Measurements from ENCODE around the gene PTPN9. TPM values are rescaled to one million over a fixed set of nuclear protein-coding genes. Genes with fewer than 3 reads are reported as not detected.
"Not testable (repeated sequence)": the region's sequence is repeated elsewhere in the genome, so short reads cannot be mapped to it uniquely, and the experiment has no call there.

PTPN9 gene
- total RNA-seq, 2 donors from 2014 or later = 19.6 to 20.9 TPM

DNA sequence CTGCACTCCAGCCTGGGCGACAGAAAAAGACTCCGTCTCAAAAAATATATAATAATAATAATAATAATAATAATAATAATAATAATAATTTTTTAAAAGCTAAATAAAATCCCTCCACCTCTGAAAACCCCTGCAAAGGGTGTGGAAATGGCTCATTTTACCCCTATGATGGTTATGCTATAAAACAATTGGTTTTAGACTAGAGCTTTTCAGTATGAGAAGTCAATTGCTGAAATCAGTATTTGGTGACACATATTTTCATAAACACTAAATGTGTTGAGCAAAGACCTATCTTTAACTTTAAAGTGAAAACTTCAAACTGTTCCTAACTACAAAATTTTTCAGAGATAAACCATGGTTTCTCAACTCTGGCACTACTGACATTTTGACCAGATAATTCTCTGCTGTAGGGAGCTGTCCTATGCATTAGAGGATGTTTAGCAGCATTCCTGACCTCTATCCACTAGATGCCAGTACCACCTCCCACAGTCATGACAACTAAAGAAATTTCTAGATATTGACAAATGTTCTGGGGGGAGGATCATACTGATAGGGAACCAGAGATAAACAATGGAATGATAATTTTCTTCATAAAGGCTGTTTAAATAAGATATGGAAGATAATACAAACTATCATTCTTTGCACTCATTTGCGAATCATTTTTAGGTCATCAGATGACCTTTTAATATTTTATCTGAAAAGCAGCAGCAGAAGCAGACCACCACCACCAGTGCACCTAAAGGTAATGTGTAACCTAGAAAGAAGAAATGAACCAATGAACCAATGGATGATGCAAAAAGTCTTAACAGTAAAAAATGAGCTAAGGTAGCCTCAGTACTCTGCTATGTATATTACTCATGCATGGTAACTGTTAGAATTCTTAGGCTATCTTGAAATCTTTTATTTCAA is 13.8 kb downstream of the PTPN9 start:
- no peaks in the 10 kb centered on the region for H3K36me3 ChIP-seq
- H3K4me3 ChIP-seq = no peak overlapping the region
- DNase-seq (ENCODE audit: low spot score) (no peak), ATAC-seq (ENCODE audit: insufficient number of reproducible peaks, low FRiP score, low read depth) (no peak)
- no peaks in the 10 kb centered on the region for H3K27me3 ChIP-seq (replicated peaks; ENCODE audit: insufficient read depth)
- TF ChIP-seq, protein P1, sequence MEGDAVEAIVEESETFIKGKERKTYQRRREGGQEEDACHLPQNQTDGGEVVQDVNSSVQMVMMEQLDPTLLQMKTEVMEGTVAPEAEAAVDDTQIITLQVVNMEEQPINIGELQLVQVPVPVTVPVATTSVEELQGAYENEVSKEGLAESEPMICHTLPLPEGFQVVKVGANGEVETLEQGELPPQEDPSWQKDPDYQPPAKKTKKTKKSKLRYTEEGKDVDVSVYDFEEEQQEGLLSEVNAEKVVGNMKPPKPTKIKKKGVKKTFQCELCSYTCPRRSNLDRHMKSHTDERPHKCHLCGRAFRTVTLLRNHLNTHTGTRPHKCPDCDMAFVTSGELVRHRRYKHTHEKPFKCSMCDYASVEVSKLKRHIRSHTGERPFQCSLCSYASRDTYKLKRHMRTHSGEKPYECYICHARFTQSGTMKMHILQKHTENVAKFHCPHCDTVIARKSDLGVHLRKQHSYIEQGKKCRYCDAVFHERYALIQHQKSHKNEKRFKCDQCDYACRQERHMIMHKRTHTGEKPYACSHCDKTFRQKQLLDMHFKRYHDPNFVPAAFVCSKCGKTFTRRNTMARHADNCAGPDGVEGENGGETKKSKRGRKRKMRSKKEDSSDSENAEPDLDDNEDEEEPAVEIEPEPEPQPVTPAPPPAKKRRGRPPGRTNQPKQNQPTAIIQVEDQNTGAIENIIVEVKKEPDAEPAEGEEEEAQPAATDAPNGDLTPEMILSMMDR (IDR thresholded peaks at IDR 0.05) = no peak
- no peak overlapping the region for H3K27ac ChIP-seq
- H3K9me3 ChIP-seq = no peaks in the 10 kb centered on the region
- H3K4me1 ChIP-seq (ENCODE audit: control insufficient read depth in 1 of 2, low read depth in 2 of 2) = peaks cover 0 to 6% of the 10 kb centered on the region in 2 donors

DNA sequence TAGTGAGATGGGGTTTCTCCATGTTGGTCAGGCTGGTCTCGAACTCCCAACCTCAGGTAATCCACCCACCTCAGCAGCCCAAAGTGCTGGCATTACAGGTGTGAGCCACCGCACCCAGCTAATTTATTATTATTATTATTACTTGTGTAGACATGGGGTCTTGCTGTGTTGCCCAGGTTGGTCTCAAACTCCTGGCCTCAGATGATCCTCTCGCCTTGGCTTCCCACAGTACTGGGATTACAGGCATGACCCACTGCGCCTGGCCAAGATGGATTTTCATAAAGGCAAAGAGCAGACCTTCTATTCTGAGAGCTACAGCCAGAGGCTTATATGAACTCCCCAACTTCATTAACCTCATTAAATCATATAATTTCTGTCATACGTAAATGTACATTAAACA is 17.2 kb downstream of the PTPN9 start:
- Histone ChIP-seq H3K4me1 (ENCODE audit: control insufficient read depth in 1 of 2, low read depth in 2 of 2) (no peaks in the 10 kb centered on the region), H3K27ac (no peak overlapping the region), H3K9me3 (no peaks in the 10 kb centered on the region), H3K36me3 (no peaks in the 10 kb centered on the region), H3K27me3 (replicated peaks; ENCODE audit: insufficient read depth) (no peaks in the 10 kb centered on the region), H3K4me3 (no peak overlapping the region)
- no peak for ATAC-seq (ENCODE audit: insufficient number of reproducible peaks, low FRiP score, low read depth)
- DNase-seq (ENCODE audit: low spot score) = no peak
- TF ChIP-seq, protein P1 (IDR thresholded peaks at IDR 0.05) = no peak

DNA sequence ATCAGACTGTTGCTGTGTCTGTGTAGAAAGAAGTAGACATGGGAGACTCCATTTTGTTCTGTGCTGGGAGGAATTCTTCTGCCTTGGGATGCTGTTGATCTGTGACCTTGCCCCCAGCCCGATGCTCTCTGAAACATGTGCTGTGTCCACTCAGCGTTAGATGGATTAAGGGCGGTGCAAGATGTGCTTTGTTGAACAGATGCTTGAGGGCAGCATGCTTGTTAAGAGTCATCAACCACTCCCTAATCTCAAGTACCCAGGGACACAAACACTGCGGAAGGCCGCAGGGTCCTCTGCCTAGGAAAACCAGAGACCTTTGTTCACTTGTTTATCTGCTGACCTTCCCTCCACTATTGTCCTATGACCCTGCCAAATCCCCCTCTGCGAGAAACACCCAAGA is 19.8 kb downstream of the PTPN9 start:
- H3K27me3 ChIP-seq (replicated peaks; ENCODE audit: insufficient read depth); H3K9me3 ChIP-seq; H3K4me3 ChIP-seq; H3K4me1 ChIP-seq (ENCODE audit: control insufficient read depth in 1 of 2, low read depth in 2 of 2); DNase-seq (ENCODE audit: low spot score); H3K36me3 ChIP-seq; H3K27ac ChIP-seq; ATAC-seq (ENCODE audit: insufficient number of reproducible peaks, low FRiP score, low read depth): not testable (repeated sequence)

DNA sequence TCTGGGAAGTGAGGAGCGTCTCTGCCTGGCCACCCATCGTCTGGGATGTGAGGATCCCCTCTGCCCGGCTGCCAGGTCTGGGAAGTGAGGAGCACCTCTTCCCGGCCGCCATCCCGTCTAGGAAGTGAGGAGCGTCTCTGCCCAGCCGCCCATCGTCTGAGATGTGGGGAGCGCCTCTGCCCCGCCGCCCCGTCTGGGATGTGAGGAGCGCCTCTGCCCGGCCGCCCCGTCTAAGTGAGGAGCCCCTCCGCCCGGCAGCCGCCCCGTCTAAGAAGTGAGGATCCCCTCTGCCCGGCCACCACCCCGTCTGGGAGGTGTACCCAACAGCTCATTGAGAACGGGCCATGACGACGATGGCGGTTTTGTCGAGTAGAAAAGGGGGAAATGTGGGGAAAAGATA is 20.2 kb downstream of the PTPN9 start:
- ATAC-seq (ENCODE audit: insufficient number of reproducible peaks, low FRiP score, low read depth); DNase-seq (ENCODE audit: low spot score); H3K9me3 ChIP-seq; H3K4me1 ChIP-seq (ENCODE audit: control insufficient read depth in 1 of 2, low read depth in 2 of 2); H3K36me3 ChIP-seq; H3K27ac ChIP-seq; H3K4me3 ChIP-seq; H3K27me3 ChIP-seq (replicated peaks; ENCODE audit: insufficient read depth): not testable (repeated sequence)

DNA sequence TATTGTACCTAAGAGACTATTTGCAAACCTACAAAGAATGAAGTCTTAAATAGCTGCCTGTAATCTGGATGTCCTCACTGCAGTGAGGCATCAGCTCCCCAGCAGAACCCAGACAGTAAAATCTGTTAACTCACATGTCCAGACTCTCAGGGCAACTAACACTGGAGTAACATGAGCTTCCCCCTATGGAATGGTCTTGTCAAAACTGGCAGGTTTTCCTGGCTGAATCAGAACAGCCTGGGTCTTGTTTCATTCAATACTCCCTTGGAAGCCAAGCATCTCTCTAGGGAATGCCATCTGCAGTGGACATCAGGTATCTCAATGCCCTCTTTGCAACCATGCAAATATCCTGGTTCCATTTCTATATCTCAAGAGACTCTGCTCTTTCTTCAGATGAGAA is 24.4 kb downstream of the PTPN9 start:
- no peak overlapping the region for H3K27ac ChIP-seq
- TF ChIP-seq, protein P1 (IDR thresholded peaks at IDR 0.05) = no peak

DNA sequence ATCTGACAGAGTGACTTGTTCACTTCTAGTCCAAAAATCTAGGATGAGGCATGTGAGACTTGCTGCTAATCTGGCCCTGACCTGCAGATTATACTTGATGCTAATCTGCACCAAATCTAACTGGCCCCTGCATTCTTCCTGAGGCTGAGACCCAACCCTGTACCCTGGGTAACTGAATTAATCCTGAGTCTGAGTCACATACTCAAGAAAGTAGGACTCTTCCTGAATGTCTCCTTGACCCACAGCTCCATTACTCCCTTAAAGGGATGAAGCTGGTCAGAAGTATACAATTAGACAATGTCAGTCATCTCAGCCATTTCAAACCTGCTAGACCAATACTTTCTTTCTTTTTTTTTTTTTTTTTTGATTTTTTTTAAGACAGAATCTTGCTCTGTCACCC is 25.5 kb downstream of the PTPN9 start:
- TF ChIP-seq, protein P1 (IDR thresholded peaks at IDR 0.05) = no peak
- ATAC-seq (ENCODE audit: insufficient number of reproducible peaks, low FRiP score, low read depth) = no peak
- no peak for DNase-seq (ENCODE audit: low spot score)

More for the DNA sequence above, 24.4 kb downstream of the PTPN9 start:
- Histone ChIP-seq H3K36me3 (no peaks in the 10 kb centered on the region), H3K4me1 (ENCODE audit: control insufficient read depth in 1 of 2, low read depth in 2 of 2) (peaks cover 3 to 6% of the 10 kb centered on the region in 2 donors), H3K4me3 (no peak overlapping the region), H3K27me3 (replicated peaks; ENCODE audit: insufficient read depth) (no peaks in the 10 kb centered on the region), H3K9me3 (no peaks in the 10 kb centered on the region)
- DNase-seq (ENCODE audit: low spot score) = no peak
- no peak for ATAC-seq (ENCODE audit: insufficient number of reproducible peaks, low FRiP score, low read depth)

More for the DNA sequence above, 25.5 kb downstream of the PTPN9 start:
- Histone ChIP-seq H3K9me3 (no peaks in the 10 kb centered on the region), H3K27me3 (replicated peaks; ENCODE audit: insufficient read depth) (no peaks in the 10 kb centered on the region), H3K27ac (no peak overlapping the region), H3K4me1 (ENCODE audit: control insufficient read depth in 1 of 2, low read depth in 2 of 2) (peaks cover 3 to 6% of the 10 kb centered on the region in 2 donors), H3K36me3 (no peaks in the 10 kb centered on the region), H3K4me3 (no peak overlapping the region)

All from thoracic aorta (tissue), 2 donors.